Measurements from ENCODE around the gene AGFG1. TPM values are rescaled to one million over a fixed set of nuclear protein-coding genes. Genes with fewer than 3 reads are reported as not detected.
A peak's percentile ranks its signal among the peaks of the same experiment; 100 is the strongest.

AGFG1 gene
- polyA plus RNA-seq, 4 donors = 70.8 to 80.9 (median 73.7) TPM

GRCh38 chr2:227460833-227461232 is 11.1 kb upstream of the AGFG1 start:
- DNase-seq (ENCODE audit: low read depth in 4 of 4, low spot score in 3 of 4) = no peak

- no peak for DNase-seq (ENCODE audit: low read depth in 4 of 4, low spot score in 3 of 4)
Measured at GRCh38 chr2:227461811-227462461, 10.0 kb upstream of the AGFG1 start.

- DNase-seq (ENCODE audit: low read depth in 4 of 4, low spot score in 3 of 4) = no peak
Measured at GRCh38 chr2:227462462-227462951, 9.4 kb upstream of the AGFG1 start.

GRCh38 chr2:227462972-227463931 is 8.7 kb upstream of the AGFG1 start:
- no peak for DNase-seq (ENCODE audit: low read depth in 4 of 4, low spot score in 3 of 4)

GRCh38 chr2:227464361-227464760 is 7.6 kb upstream of the AGFG1 start:
- DNase-seq (ENCODE audit: low read depth in 4 of 4, low spot score in 3 of 4) = no peak

- no peak for DNase-seq (ENCODE audit: low read depth in 4 of 4, low spot score in 3 of 4)
Measured at GRCh38 chr2:227464851-227465250, 7.1 kb upstream of the AGFG1 start.

- DNase-seq (ENCODE audit: low read depth in 4 of 4, low spot score in 3 of 4) = no peak
Measured at GRCh38 chr2:227466887-227467600, 4.9 kb upstream of the AGFG1 start.

- no peak for DNase-seq (ENCODE audit: low read depth in 4 of 4, low spot score in 3 of 4)
Measured at GRCh38 chr2:227471412-227471811, 544 bp upstream of the AGFG1 start.

- peak in 2 of 4 donors; percentile 20 to 31 for DNase-seq (ENCODE audit: low read depth in 4 of 4, low spot score in 3 of 4)
Measured at GRCh38 chr2:227472265-227473121, 537 bp downstream of the AGFG1 start.

GRCh38 chr2:227473122-227473461 is 1.1 kb downstream of the AGFG1 start:
- DNase-seq (ENCODE audit: low read depth in 4 of 4, low spot score in 3 of 4) = peak in 1 of 4 donors; percentile 20

- DNase-seq (ENCODE audit: low read depth in 4 of 4, low spot score in 3 of 4) = no peak
Measured at GRCh38 chr2:227473806-227474205, 1.9 kb downstream of the AGFG1 start.

GRCh38 chr2:227474410-227474809 is 2.5 kb downstream of the AGFG1 start:
- DNase-seq (ENCODE audit: low read depth in 4 of 4, low spot score in 3 of 4) = no peak

GRCh38 chr2:227477291-227477690 is 5.3 kb downstream of the AGFG1 start:
- no peak for DNase-seq (ENCODE audit: low read depth in 4 of 4, low spot score in 3 of 4)

GRCh38 chr2:227479865-227480475 is 8.0 kb downstream of the AGFG1 start:
- peak in 1 of 4 donors; percentile 8 for DNase-seq (ENCODE audit: low read depth in 4 of 4, low spot score in 3 of 4)

- DNase-seq (ENCODE audit: low read depth in 4 of 4, low spot score in 3 of 4) = no peak
Measured at GRCh38 chr2:227480528-227480927, 8.6 kb downstream of the AGFG1 start.

- no peak for DNase-seq (ENCODE audit: low read depth in 4 of 4, low spot score in 3 of 4)
Measured at GRCh38 chr2:227482638-227483340, 10.8 kb downstream of the AGFG1 start.

GRCh38 chr2:227485429-227485828 is 13.5 kb downstream of the AGFG1 start:
- DNase-seq (ENCODE audit: low read depth in 4 of 4, low spot score in 3 of 4) = no peak

GRCh38 chr2:227486688-227487087 is 14.7 kb downstream of the AGFG1 start:
- no peak for DNase-seq (ENCODE audit: low read depth in 4 of 4, low spot score in 3 of 4)

- DNase-seq (ENCODE audit: low read depth in 4 of 4, low spot score in 3 of 4) = no peak
Measured at GRCh38 chr2:227488045-227488444, 16.1 kb downstream of the AGFG1 start.

Measured in right renal pelvis (tissue), 4 donors.